HTR-8/SVneo (cell line): ENCODE measurements around the gene MAP4K3.
A peak's percentile ranks its signal among the peaks of the same experiment; 100 is the strongest.

Experiments used
- DNase-seq: peaks from one replicate; pipeline ENCODE4 v3.0.0; 2011; ENCODE audit warnings: low spot score, mixed read lengths; ENCODE audit not compliant: insufficient read length
- FAIRE-seq: peaks from 2 replicates; lab custom pipeline; 2011; peaks lifted over from hg19 to GRCh38; lab: Jason Lieb, UNC

MAP4K3 gene

DNA sequence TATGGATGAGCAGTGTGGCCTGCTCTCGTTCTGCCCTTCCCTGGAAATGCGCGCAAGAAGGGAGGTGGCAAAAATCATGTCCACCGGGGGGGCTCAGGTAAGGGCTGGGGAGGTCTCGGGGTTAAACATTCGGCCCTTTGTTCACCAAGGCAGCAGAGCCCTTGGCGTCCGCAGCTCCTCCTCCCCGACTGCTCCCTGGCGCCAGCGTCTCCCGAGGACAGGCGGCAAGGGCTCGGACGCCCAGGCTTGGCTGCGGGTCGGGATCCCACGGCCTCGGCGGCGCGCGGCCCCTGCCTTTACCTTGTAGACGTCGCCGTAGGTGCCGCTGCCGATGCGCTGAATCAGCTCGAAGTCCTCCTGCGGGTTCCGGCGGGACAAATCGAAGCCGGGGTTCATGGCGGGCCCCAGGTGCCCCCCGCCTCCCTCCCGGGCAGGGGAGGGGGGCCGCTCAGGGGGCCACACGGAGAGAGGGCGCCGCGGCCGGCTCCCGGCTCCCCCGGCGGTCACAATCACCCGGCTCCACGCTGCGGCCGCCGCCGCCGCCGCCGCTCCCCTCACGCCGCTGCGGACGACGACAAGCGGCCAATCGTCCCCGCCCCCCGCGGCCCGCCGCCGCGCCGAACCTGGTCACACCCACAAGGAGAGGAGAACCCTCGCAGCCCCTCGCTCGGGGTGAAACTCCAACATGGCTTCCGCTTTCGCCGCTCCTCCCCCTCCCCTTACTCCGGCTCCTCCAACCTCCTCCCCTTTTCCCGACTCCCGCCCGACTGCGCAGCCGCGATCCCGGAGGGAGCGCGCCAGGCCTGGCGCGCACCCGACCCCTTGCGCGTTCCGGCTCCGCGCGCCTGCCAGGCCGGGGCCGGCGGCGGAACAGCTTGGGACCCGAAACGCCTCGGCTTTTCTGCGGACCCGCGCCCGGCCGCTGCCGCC is at the start of gene MAP4K3:
TSS of gene MAP4K3 (minus strand) at position 694 of the 930 bp plus-strand sequence. CDS start at position 396, 298 bp downstream.
- peak; percentile 69 for FAIRE-seq
- peak; percentile 94 for DNase-seq

DNA sequence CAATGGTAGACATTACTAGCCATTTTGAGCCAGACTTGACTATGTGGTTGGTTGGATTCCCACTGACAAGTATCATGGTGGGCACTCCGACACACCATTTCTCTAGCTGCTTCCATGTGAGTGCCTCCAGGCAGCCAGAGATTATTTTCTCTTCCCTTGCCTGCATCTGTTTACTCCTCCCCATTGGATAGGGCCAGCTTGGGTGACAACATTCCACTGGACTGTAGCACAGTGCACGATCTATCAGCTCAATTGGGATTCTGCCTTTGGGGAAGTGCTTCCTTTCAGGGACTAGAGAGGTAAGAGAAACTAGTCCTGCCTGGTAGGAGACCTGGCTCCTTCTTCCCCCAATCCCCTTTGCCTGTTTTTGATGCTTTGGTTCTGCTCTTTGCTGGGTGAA is 49.0 kb upstream of the MAP4K3 start:
- DNase-seq (no peak), FAIRE-seq (peak; percentile 77)

DNA sequence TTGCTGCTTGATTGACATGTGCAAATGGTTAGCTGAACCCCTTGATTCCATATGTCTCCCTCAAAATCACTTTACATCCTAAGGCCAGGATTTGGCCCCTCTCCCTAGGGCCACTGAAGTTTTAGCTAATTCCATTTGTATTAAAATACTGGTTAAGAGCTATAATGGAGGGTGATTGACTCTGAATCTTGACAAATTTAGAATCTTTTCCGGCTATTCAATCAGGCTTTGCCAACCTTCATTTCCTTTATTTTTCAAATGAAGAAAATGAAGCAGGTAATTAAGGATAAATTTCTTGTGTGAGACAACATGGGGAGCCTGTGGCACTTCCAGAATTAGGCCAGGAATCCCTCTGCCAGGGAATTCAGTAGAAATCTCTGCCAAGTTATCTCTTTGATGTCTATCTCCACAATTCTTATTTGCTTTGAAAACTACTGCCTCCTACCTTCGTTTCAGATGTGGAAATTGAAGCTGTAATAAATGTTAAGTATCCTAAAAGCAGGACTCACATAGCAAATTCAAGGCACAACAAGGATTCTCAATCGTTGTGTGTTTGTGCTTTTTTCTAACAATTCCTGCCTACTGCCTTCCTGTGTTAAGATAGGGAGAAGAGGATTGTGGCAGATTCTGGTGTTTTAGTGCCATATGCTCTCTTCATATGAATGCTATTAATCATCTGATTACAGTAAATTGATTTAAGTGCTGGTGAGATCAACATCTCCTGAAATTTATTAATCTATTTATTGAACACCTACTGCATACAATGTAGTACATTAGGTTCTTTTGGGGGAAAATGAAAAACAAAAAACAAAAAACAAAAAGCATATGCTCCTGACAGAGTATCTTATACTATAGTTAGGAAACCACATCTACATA is 47.8 kb upstream of the MAP4K3 start:
- DNase-seq (no peak), FAIRE-seq (no peak)

DNA sequence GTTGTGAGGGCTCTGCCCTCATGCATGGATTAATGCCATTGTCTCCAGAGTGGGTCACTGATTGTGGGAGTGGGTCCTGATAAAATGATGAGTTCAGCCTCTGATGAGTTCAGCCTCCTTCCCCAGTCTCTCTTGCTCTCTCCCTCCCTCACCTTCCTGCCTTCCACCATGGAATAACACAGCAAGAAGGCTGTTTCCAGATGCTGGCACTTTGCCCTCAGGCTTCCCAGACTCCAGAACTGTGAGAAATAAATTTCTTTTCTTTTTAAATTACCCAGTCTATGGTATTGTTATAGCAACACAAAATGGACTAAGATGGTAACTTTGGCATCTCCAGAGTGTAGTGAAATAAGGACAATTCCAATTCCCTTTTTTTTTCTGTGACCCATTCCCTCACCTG is 47.1 kb upstream of the MAP4K3 start:
- FAIRE-seq = no peak
- DNase-seq = no peak

DNA sequence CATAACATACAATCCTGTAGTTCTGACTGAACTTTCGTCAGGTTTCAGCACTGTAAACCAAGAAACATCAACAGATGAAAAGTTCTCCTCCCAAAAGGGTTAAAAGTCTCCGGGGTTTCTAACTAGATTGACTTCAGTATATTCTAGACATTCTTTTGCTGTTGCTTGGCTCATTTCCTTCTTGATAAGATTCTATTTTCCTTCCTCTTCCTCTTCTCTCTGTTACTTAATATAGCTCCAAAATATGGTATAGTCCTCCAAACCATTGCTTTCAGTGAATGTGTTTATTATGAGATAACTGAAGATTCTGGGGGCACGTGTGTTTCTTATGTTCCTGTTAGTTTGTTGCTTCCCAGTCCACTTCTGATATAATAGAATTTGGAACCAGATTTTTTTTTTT is 46.4 kb upstream of the MAP4K3 start:
- DNase-seq (no peak), FAIRE-seq (no peak)

DNA sequence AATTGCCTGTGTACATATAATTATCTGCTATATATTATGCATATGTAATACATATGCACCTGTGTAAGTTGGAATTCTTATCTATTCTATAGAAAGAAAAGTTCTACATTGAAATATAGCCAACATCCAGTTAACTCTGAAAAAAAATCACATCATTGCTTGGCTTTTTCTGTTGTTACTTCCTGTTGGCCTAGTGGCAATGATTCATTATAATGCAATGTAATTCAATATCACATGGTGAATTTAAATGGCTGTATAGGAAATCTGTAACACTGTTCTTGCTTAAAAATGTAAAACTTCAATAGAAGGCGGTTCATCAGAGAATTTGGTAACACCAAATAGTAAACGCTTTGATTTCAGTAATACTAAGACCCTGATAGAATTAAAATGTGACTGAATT is 44.5 kb upstream of the MAP4K3 start:
- no peak for FAIRE-seq
- peak; percentile 62 for DNase-seq

DNA sequence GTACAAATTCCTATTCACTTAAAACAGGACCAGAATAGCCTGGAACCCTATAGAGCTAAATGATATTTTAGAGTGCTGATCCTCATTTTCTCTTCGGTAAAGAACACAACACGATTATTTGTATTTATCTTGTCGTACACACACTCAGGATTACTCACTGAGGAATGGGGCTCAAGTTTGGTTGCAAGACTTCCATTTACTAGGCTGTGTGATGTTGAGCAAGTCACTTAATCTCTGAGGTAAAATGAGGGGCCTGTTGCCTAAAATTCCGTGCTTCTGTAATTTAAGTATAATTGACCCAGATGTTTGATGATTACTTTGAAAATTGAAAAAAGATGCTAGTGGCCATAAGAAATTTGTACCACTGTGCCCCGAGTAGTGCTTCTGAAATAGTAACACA is 42.6 kb upstream of the MAP4K3 start:
- FAIRE-seq (no peak), DNase-seq (no peak)

DNA sequence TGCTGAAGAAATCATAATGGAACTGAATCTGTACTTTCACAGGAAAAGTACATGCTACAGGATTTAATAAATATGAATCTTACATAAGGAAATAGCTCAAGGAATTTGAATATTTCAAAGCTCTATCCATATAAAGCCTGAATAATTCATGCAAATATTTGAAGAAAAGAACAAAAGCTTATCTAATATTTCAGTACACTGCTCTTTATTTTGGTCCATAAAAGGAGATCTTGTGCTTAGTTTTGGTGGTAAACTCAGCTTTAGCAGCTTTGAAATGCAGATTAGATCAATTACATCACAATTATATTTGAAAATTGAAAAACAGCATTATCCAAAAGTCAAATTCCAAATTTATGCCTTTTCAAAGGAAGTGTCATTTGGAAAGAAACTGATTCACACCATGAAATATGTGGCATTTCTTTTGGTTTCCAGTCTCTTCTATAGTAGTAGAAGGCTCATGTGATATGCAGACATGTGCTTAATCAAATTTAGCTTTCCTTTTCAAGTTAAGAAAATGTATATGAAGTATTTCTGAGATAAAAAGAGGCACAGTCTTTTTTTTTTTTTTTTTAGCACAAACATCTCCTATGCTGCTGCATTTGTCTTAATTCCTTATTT is 42.1 kb upstream of the MAP4K3 start:
- no peak for DNase-seq
- FAIRE-seq = no peak

DNA sequence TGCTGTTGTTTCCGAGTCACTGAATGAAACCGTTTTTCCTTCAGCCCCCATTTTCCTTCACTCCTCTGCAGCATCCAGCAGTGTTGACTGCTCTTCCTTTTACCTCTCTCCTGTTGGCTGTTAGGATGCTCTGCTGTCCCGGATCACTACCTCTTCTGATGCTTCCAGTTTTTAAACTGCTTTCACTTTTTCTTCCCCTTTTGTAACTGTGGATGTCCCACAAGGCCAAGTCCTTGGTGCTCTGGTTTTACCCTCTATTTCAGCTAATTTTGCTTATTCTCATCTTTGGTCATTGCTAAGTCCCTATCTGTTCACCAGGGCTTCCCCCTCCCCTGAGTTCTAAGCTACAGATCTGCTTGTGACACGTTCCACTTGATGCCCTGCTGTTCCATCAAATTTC is 39.4 kb upstream of the MAP4K3 start:
- DNase-seq (no peak), FAIRE-seq (no peak)

DNA sequence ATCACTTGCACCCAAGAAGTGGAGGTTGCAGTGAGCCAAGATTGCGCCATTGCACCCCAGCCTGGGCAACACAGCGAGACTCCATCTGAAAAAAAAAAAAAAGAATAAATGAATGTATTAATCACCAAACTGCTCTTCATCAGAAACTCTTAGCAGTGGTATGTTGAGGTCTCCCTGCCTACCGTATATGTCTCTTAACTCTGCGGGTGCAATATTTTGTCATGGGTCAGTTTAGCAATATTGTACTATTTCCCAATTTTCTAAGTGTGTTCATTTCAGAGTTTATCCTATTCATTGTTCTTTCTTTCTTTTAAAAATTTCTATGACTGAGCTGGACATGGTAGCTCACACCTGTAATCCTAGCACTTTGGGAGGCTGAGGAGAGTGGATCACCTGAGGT is 37.9 kb upstream of the MAP4K3 start:
- FAIRE-seq = no peak
- no peak for DNase-seq

DNA sequence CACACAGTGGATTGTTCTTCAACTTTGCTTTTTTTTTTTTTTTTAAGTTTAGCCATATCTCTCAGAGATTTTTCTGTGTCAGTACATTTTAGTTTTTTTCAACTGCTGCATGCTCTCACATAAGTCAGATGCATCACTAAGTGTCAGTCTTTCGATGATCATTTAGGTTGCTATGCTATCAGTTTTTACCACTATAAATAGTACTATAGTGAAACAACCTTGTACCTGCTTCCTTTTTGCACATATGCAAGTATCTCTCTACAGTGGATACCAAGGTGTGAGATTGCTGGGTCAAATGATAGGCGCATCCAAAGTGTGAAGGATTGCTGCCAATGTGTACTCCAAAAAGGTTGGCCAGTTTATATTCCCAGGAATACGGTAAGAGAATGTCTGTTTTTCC is 33.5 kb upstream of the MAP4K3 start:
- FAIRE-seq = no peak

DNA sequence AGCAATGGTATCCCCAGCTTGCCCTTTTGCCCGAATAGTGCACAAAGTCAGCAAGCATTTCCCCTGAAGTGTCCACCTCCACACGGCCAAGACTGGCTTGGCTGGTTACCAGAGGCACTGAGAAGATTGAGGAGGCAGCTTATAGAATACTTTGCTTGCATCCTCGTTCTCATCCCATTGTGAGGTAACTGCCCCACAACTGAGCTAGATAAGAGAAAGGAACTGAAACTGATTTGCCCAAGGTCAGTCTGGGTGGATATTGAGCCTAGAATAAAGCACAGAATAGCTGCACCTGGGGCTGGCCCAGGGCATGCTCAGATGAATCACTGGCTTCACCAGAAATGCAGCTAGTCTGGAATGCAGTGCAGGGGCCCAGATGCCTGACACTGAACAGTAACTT is 32.7 kb upstream of the MAP4K3 start:
- DNase-seq = peak; percentile 38
- FAIRE-seq = peak; percentile 72

More for the DNA sequence above, 33.5 kb upstream of the MAP4K3 start:
- DNase-seq = no peak

DNA sequence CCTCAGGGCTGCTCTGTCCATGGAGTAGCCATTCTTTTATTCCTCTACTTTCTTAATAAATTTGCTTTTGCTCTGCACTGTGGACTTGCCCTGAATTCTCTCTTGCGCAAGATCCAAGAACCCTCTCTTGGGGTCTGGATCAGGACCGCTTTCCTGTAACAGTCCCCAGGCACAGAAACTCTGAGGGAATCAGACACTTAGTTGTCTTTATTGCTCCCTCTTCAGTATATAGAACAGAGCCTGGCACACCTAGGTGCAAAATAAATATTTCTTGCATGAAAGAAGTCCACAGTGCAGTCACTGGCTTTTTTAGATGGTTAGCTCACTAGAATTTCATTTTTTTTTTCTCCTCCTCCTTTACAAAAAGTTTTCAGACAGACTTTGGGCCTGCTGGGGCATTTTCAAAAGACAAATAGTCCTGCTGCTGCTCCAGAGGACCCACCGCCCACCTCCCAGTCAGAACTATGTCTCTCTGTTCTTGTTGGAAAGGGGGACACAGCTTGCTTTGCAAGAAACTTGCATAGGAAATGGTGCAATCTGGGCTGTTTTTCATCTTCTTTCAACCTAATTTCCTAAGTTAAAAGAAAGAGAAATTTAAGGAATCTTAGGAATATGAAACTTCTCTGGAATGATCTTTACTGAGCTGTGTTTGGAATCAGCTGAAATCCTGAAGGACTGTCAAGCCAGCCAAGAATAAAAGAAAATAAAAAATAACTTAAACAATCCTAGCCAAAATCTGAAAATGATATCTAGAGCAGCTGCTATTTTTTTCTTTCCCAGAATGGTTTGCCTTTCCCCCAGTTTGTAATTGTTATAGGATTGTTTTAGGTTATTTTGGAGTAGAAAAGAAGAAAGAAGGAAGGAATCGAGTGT is 31.7 kb upstream of the MAP4K3 start:
- FAIRE-seq (no peak), DNase-seq (no peak)

DNA sequence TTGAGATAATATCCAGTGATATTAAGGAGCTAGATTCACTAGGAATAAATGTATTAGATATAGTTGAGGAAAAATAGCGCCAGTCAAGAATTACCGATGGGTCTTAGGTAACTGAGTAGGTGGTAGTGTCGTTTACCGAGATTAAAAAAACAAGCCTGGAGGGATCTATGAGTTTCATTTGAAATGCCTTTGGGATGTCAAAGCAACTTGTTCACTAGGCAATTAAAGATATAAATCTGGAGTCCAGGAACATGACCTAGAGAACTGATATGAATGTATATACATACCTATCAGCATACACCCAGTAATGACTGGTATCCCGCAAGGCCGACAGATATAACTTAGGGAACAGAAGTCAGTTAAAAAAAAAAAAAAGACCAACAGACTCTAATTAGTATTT is 29.2 kb upstream of the MAP4K3 start:
- DNase-seq (no peak), FAIRE-seq (no peak)

DNA sequence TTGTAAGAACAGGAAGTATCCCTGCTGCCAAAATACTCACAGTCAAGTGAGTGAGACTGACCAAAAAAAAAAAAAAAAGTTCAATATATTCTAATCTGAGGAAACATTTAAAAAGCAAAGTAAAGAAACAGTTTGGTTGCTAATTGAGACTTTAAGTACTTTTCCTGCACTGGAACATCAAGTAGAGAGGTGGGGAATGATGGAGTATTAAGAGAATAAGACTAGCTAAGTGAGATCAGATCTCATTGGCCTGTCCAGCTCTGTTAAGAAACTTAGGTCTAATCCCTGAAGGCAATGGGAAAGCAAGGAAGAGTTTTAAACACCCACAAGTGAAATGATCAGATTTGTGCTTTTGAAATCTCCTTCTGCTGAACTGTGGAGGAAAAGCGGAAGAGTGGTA is 27.8 kb upstream of the MAP4K3 start:
- DNase-seq (no peak), FAIRE-seq (no peak)

DNA sequence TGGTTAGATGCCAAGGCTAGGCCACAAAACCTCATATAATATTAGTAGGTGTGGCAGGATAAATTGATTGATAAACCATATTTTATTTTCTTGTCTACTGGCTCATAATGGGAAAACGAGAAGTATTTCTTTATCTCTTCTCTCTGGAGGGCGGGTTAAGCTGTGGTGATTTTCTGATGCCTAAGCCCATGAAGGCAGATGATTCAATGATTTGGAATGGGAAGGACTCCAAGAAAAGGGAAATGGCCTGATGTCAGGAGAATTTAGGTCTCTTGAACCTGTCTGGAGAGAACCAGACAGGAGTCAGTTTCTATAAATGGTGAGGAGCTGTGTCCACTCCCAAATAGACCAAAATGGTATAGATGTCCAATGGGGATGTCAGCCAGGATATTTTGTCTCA is 18.7 kb upstream of the MAP4K3 start:
- DNase-seq (no peak), FAIRE-seq (no peak)

DNA sequence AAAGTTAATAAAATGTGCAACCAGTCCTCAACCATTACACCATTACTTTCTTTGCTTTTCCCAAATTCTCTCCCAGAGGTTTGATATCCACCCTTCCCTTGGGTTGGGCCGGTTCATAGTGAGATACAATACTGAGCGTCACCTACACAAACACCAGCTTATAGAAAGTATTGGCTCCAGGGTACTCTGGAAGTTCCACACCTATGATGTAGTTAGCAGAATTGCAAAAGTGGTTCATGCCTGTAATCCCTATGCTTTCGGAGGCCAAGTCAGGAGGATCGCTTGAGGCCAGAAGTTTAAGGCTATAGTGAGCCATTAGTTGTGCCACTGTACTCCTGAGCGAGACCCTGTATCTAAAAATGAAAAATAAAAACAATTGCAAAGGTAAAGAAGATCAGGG is 15.3 kb upstream of the MAP4K3 start:
- DNase-seq (no peak), FAIRE-seq (no peak)

DNA sequence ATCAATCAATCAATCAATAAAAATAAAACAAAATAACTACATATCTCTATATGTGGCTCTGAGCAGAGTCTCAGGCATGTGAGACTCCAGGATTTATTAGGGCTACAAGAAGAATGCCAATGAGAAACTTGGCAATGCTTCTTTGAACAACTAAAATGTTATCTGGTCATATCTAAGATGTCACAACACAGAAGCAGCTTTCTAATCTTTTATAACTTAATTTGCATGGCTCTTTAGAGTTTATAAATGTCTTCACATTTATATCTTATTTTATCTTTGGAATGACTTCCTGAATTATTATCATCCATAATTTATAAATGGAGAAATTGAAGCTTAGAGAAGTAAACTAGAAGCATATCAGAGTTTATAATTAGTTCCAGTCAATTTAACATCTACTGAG is 14.9 kb upstream of the MAP4K3 start:
- DNase-seq (no peak), FAIRE-seq (no peak)

DNA sequence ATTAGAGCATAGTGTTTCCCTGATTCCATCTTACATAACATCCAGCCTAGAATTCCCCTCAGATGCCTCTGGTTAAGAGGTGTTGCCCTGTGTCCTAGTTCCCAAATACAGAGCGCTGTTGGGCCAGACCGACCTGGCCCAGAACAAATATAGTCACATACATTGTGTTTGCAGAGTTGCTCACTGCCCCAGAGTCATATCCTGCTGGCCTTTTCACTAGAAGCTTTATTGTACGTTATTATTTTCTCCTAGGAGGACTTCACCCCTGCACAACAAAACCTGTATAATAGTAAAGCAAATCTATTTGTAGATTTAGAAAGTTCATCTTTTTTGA is 11.1 kb upstream of the MAP4K3 start:
- FAIRE-seq (no peak), DNase-seq (no peak)
